T-helper 2 cell treated with Interferon-gamma antibody and Interleukin-4, amounts not matched to agents 5 μg/mL and 100 μg/mL, for 36 hours (primary cell): ENCODE measurements around the gene ZNF48.

Experiments used
- DNase-seq: peaks from one replicate; pipeline ENCODE4 v3.0.0; 2021; ENCODE audit warnings: low spot score
- H3K27ac Mint-ChIP-seq: one replicate; pipeline ENCODE4 v1.8.0; 2021; ENCODE audit warnings: mild to moderate bottlenecking, mixed read lengths
- H3K27me3 Mint-ChIP-seq: one replicate; pipeline ENCODE4 v1.8.0; 2021; ENCODE audit warnings: low read depth, mixed read lengths
- H3K36me3 Mint-ChIP-seq: one replicate; pipeline ENCODE4 v1.8.0; 2021; ENCODE audit warnings: low read depth, mixed read lengths
- H3K4me1 Mint-ChIP-seq: one replicate; pipeline ENCODE4 v1.8.0; 2021; ENCODE audit warnings: low read depth, mixed read lengths
- H3K4me3 Mint-ChIP-seq: one replicate; pipeline ENCODE4 v1.8.0; 2022; ENCODE audit warnings: mild to moderate bottlenecking, moderate library complexity, mixed read lengths
- H3K9me3 Mint-ChIP-seq: one replicate; pipeline ENCODE4 v1.8.0; 2021; ENCODE audit warnings: mixed read lengths

Gene ZNF48

GRCh38 chr16:30395155-30395991 lies at the start of gene ZNF48:
ZNF48 (plus strand) TSS chr16:30395420; CDS start chr16:30395795, 375 bp downstream.
- Mint-ChIP-seq H3K9me3 (no peaks in the 10 kb centered on the region), H3K27me3 (no peaks in the 10 kb centered on the region), H3K27ac (peak within 1 kb of the TSS; percentile 52), H3K4me3 (peak within 1 kb of the TSS; percentile 90), H3K4me1 (peaks cover 26% of the 10 kb centered on the region), H3K36me3 (peaks cover 15% of the 10 kb centered on the region)
- peak; percentile 57 for DNase-seq

DNA sequence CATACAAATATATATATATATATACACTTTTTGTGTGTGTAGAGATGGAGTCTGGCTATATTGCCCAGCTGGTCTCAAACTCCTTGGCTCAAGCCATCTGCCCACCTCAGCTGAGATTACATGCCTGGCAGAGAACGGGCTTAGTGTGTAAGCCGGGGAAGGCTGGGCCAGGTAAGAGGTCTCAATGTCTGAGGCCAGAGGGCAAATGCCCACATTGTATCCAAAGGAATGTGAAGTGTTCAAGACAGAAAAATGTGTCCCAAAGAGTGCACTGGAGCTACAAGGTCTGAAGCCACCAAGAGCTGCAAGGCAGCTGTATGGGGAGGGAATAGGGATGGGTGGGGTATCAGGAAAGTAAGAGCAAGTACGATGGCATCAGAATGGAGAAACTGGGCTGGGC lies 48.9 kb upstream of the ZNF48 start:
- H3K4me1 Mint-ChIP-seq: peaks cover 8% of the 10 kb centered on the region
- no peak overlapping the region for H3K4me3 Mint-ChIP-seq
- no peak overlapping the region for H3K27ac Mint-ChIP-seq
- no peak for DNase-seq
- H3K27me3 Mint-ChIP-seq: no peaks in the 10 kb centered on the region
- H3K9me3 Mint-ChIP-seq: no peaks in the 10 kb centered on the region
- peaks cover 14% of the 10 kb centered on the region for H3K36me3 Mint-ChIP-seq

- DNase-seq: no peak
- Mint-ChIP-seq H3K36me3 (peaks cover 29% of the 10 kb centered on the region), H3K27ac (no peak overlapping the region), H3K9me3 (no peaks in the 10 kb centered on the region), H3K27me3 (no peaks in the 10 kb centered on the region), H3K4me3 (no peak overlapping the region), H3K4me1 (peaks cover 15% of the 10 kb centered on the region)
Measured at GRCh38 chr16:30348113-30348512, 47.1 kb upstream of the ZNF48 start.

DNA sequence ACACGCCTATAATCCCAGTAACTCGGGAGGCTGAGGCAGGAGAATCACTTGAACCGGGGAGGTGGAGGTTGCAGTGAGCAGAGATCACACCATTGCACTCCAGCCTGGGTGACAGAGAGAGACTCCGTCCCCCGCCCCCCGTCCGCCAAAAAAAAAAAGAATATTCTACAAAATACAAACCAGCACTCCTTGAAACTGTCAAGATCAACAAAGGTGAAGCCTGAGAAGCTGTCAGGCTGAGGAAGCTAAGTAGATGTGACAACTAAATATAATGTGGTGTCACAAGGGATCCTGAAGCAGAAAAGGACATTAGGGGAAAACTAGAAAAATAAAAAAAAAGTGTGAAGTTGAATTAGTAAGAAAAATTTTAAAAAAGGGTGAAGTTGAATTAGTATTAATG lies 46.3 kb upstream of the ZNF48 start:
- Mint-ChIP-seq H3K4me1 (peaks cover 15% of the 10 kb centered on the region), H3K36me3 (peaks cover 36% of the 10 kb centered on the region), H3K9me3 (no peaks in the 10 kb centered on the region), H3K4me3 (no peak overlapping the region), H3K27ac (no peak overlapping the region), H3K27me3 (no peaks in the 10 kb centered on the region)
- DNase-seq: no peak

DNA sequence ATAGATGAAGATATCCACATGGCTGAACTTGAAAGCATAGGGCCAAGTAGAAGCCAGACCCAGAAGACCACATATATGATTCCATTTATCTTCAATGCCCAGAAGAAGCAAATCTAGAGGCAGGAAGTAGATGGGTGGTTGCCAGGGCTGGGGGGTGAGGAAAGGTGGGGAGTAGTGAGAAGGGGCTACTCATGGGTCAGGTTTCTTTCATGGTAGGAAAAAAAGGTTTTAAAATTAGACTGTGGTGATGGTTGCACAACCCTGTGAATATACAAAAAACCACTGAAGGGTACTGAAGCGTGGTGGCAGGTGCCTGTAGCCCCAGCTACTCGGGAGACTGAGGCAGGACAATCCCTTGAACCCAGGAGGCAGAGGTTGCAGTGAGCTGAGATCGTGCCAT lies 45.5 kb upstream of the ZNF48 start:
- Mint-ChIP-seq H3K27ac (peak overlapping the region; percentile 6), H3K9me3 (no peaks in the 10 kb centered on the region)

GRCh38 chr16:30350134-30350871 lies 44.9 kb upstream of the ZNF48 start:
- H3K27me3 Mint-ChIP-seq: no peaks in the 10 kb centered on the region
- H3K4me1 Mint-ChIP-seq: peaks cover 23% of the 10 kb centered on the region
- peaks cover 47% of the 10 kb centered on the region for H3K36me3 Mint-ChIP-seq
- H3K9me3 Mint-ChIP-seq: no peaks in the 10 kb centered on the region
- peak overlapping the region; percentile 44 for H3K27ac Mint-ChIP-seq
- peak; percentile 48 for DNase-seq
- H3K4me3 Mint-ChIP-seq: no peak overlapping the region

More for the DNA sequence above, 45.5 kb upstream of the ZNF48 start:
- no peaks in the 10 kb centered on the region for H3K27me3 Mint-ChIP-seq
- no peak for DNase-seq
- no peak overlapping the region for H3K4me3 Mint-ChIP-seq
- peaks cover 43% of the 10 kb centered on the region for H3K36me3 Mint-ChIP-seq
- H3K4me1 Mint-ChIP-seq: peaks cover 19% of the 10 kb centered on the region

DNA sequence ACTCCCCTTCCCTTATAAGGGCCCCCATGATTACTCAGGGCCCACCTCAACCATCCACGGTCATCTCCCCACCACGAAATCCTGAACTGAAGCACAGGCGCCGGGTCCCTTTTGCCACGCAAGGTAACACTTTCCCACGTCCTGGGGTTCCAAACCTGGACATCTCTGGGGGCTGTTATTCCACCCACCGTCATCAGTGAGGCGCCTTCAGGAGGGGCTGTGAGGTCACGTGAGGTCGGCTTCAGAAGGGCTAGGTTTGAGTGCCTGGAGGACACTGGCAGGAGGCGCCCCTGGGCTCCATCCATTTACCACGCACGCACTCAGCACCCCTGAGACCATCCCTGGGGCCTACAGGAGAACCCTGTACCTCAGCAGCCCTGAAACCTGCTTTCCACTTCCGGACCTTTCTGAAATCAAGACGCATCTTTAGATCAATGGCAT lies 44.2 kb upstream of the ZNF48 start:
- Mint-ChIP-seq H3K4me3 (no peak overlapping the region), H3K36me3 (peaks cover 48% of the 10 kb centered on the region), H3K4me1 (peaks cover 29% of the 10 kb centered on the region), H3K27ac (peak overlapping the region; percentile 44), H3K27me3 (no peaks in the 10 kb centered on the region), H3K9me3 (no peaks in the 10 kb centered on the region)
- DNase-seq: no peak

GRCh38 chr16:30351586-30352419 lies 43.4 kb upstream of the ZNF48 start:
- DNase-seq: no peak
- peak overlapping the region; percentile 31 for H3K27ac Mint-ChIP-seq
- H3K4me3 Mint-ChIP-seq: peak overlapping the region; percentile 12
- no peaks in the 10 kb centered on the region for H3K9me3 Mint-ChIP-seq
- no peaks in the 10 kb centered on the region for H3K27me3 Mint-ChIP-seq
- H3K36me3 Mint-ChIP-seq: peaks cover 49% of the 10 kb centered on the region
- H3K4me1 Mint-ChIP-seq: peaks cover 35% of the 10 kb centered on the region

- no peak for DNase-seq
- Mint-ChIP-seq H3K4me3 (peak overlapping the region; percentile 40), H3K4me1 (peaks cover 37% of the 10 kb centered on the region), H3K27me3 (no peaks in the 10 kb centered on the region), H3K9me3 (no peaks in the 10 kb centered on the region), H3K36me3 (peaks cover 56% of the 10 kb centered on the region), H3K27ac (no peak overlapping the region)
Measured at GRCh38 chr16:30352488-30353401, 42.5 kb upstream of the ZNF48 start.

GRCh38 chr16:30353438-30354129 lies 41.6 kb upstream of the ZNF48 start:
- H3K4me3 Mint-ChIP-seq: peak overlapping the region; percentile 94
- no peaks in the 10 kb centered on the region for H3K27me3 Mint-ChIP-seq
- no peaks in the 10 kb centered on the region for H3K9me3 Mint-ChIP-seq
- H3K36me3 Mint-ChIP-seq: peaks cover 56% of the 10 kb centered on the region
- DNase-seq: no peak
- H3K4me1 Mint-ChIP-seq: peaks cover 37% of the 10 kb centered on the region
- peak overlapping the region; percentile 95 for H3K27ac Mint-ChIP-seq

- H3K9me3 Mint-ChIP-seq: no peaks in the 10 kb centered on the region
- H3K27ac Mint-ChIP-seq: peak overlapping the region; percentile 95
- H3K4me1 Mint-ChIP-seq: peaks cover 35% of the 10 kb centered on the region
- peaks cover 50% of the 10 kb centered on the region for H3K36me3 Mint-ChIP-seq
- H3K4me3 Mint-ChIP-seq: peak overlapping the region; percentile 94
- H3K27me3 Mint-ChIP-seq: no peaks in the 10 kb centered on the region
- no peak for DNase-seq
Measured at GRCh38 chr16:30354423-30355143, 40.6 kb upstream of the ZNF48 start.
